ENCODE data around the gene CENPQ.
A peak's percentile ranks its signal among the peaks of the same experiment; 100 is the strongest.

- TF ChIP-seq FOXM1 (IDR thresholded peaks at IDR 0.05; ENCODE audit: borderline replicate concordance) (no peak), FOXK2 (IDR thresholded peaks at IDR 0.05) (peak; percentile 90), ELF4 (IDR thresholded peaks at IDR 0.05) (peak; percentile 93), LEF1 (IDR thresholded peaks at IDR 0.05; ENCODE audit: borderline replicate concordance) (no peak), HDGF (IDR thresholded peaks at IDR 0.05; ENCODE audit: borderline replicate concordance) (no peak), SP1 (IDR thresholded peaks at IDR 0.05) (no peak), TARDBP (IDR thresholded peaks at IDR 0.05) (no peak), BHLHE40 (IDR thresholded peaks at IDR 0.05; ENCODE audit: borderline replicate concordance) (no peak), FOXA1 (IDR thresholded peaks at IDR 0.05) (no peak), ARNT (IDR thresholded peaks at IDR 0.05) (no peak), SUZ12 (IDR thresholded peaks at IDR 0.05) (no peak), NFRKB (IDR thresholded peaks at IDR 0.05) (0 out of 2 replicates have a peak, but pooled peaks have one; percentile 26), PKNOX1 (IDR thresholded peaks at IDR 0.05) (peak; percentile 74)
Observed at GRCh38 chr6:49462927-49463611, at the start of gene CENPQ, which contains the start of gene MMUT.

Data from HEK293T (cell line).